ENCODE results near the gene BCAT1.

Gene BCAT1

DNA sequence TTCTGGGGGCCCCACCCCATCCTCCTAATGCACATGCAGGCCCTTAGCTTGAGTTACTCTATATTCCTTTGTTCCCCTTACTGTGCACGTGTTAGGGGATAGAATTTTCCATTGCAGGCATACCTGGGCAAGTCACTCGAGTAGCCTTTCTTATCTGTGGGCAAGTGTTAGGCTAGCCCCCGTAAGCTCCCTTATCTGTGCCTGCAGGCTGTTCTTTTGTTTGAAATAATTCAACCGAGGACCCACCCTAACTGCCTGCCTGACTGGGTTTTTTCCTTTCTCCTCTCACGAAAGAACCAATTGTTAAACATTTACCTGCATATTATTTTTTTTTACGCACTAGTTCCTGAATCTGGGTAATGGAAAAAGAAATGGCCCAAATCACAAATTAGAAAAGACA lies 21.3 kb upstream of the BCAT1 start:
- no peak overlapping the region for H3K27ac ChIP-seq (ENCODE audit: low read depth, low read length)
- no peaks in the 10 kb centered on the region for H3K27me3 ChIP-seq (ENCODE audit: control insufficient read depth, low read length)
- no peaks in the 10 kb centered on the region for H3K36me3 ChIP-seq (ENCODE audit: control insufficient read depth, low read length)
- no peaks in the 10 kb centered on the region for H3F3A ChIP-seq (ENCODE audit: control insufficient read depth, insufficient read depth)
- no peaks in the 10 kb centered on the region for H3K79me2 ChIP-seq (ENCODE audit: control insufficient read depth, low read length)
- no peaks in the 10 kb centered on the region for H3K4me1 ChIP-seq (ENCODE audit: control insufficient read depth, low read length)
- H3K4me2 ChIP-seq (ENCODE audit: low read length), result no peak overlapping the region
- H3K4me3 ChIP-seq (ENCODE audit: low read length), result no peak overlapping the region
- no peak for TF ChIP-seq CTCF (IDR thresholded peaks at IDR 0.05; ENCODE audit: low read depth, low read length, poor library complexity, severe bottlenecking)
- no peak for TF ChIP-seq EZH2phosphoT487 (IDR thresholded peaks at IDR 0.05; ENCODE audit: borderline replicate concordance, low read length)
- no peaks in the 10 kb centered on the region for H3K9me3 ChIP-seq (ENCODE audit: control insufficient read depth, insufficient read depth, low read length)
- H3K9me2 ChIP-seq (replicated peaks; ENCODE audit: control insufficient read depth, low read length), result no peaks in the 10 kb centered on the region
- no peaks in the 10 kb centered on the region for H4K20me1 ChIP-seq (ENCODE audit: control insufficient read depth, insufficient read depth, low read depth, low read length)

DNA sequence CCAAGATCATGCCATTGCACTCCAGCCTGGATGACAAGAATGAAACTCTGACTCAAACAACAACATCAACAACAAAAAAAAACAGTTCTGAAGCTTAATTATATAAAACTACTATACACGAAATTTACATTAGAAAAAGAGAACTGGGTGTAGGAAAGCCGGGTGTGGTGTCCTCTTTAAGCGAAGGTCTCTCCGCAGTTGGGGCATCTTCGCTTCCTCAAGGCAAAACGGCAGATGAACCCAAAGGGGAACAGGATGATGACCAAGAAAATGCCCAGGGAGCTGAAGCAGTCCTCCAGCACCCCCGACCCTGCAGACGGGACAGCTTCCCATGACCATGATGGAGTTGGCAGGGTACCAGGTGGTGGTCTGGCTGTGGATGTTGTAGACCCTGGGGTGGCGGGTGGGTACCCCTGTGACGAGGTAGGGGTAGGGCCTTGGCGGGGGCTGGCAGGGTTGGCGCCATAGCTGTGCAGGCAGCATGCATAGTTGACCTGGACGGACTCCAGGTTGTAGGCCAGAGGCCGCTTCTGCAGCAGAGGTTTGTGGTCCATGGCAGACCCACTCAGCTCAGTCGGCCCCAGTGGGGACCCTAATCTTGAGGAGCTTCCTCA lies 18.2 kb upstream of the BCAT1 start:
- H3F3A ChIP-seq (ENCODE audit: control insufficient read depth, insufficient read depth), result no peaks in the 10 kb centered on the region
- no peaks in the 10 kb centered on the region for H3K9me2 ChIP-seq (replicated peaks; ENCODE audit: control insufficient read depth, low read length)
- no peaks in the 10 kb centered on the region for H3K9me3 ChIP-seq (ENCODE audit: control insufficient read depth, insufficient read depth, low read length)
- H4K20me1 ChIP-seq (ENCODE audit: control insufficient read depth, insufficient read depth, low read depth, low read length), result no peaks in the 10 kb centered on the region
- TF ChIP-seq EZH2phosphoT487 (IDR thresholded peaks at IDR 0.05; ENCODE audit: borderline replicate concordance, low read length), result no peak
- TF ChIP-seq CTCF (IDR thresholded peaks at IDR 0.05; ENCODE audit: low read depth, low read length, poor library complexity, severe bottlenecking), result no peak
- no peak overlapping the region for H3K27ac ChIP-seq (ENCODE audit: low read depth, low read length)
- no peak overlapping the region for H3K4me3 ChIP-seq (ENCODE audit: low read length)
- no peaks in the 10 kb centered on the region for H3K79me2 ChIP-seq (ENCODE audit: control insufficient read depth, low read length)
- H3K27me3 ChIP-seq (ENCODE audit: control insufficient read depth, low read length), result no peaks in the 10 kb centered on the region
- H3K4me1 ChIP-seq (ENCODE audit: control insufficient read depth, low read length), result no peaks in the 10 kb centered on the region
- no peaks in the 10 kb centered on the region for H3K36me3 ChIP-seq (ENCODE audit: control insufficient read depth, low read length)
- no peak overlapping the region for H3K4me2 ChIP-seq (ENCODE audit: low read length)

- Histone ChIP-seq H3K9me2 (replicated peaks; ENCODE audit: control insufficient read depth, low read length) (no peaks in the 10 kb centered on the region), H4K20me1 (ENCODE audit: control insufficient read depth, insufficient read depth, low read depth, low read length) (no peaks in the 10 kb centered on the region), H3K4me1 (ENCODE audit: control insufficient read depth, low read length) (no peaks in the 10 kb centered on the region), H3K4me2 (ENCODE audit: low read length) (no peak overlapping the region), H3K4me3 (ENCODE audit: low read length) (no peak overlapping the region), H3F3A (ENCODE audit: control insufficient read depth, insufficient read depth) (no peaks in the 10 kb centered on the region), H3K79me2 (ENCODE audit: control insufficient read depth, low read length) (no peaks in the 10 kb centered on the region), H3K9me3 (ENCODE audit: control insufficient read depth, insufficient read depth, low read length) (no peaks in the 10 kb centered on the region), H3K36me3 (ENCODE audit: control insufficient read depth, low read length) (no peaks in the 10 kb centered on the region), H3K27ac (ENCODE audit: low read depth, low read length) (no peak overlapping the region), H3K27me3 (ENCODE audit: control insufficient read depth, low read length) (no peaks in the 10 kb centered on the region)
- TF ChIP-seq EZH2phosphoT487 (IDR thresholded peaks at IDR 0.05; ENCODE audit: borderline replicate concordance, low read length), result no peak
- TF ChIP-seq CTCF (IDR thresholded peaks at IDR 0.05; ENCODE audit: low read depth, low read length, poor library complexity, severe bottlenecking), result no peak
Measured at GRCh38 chr12:24964342-24964741, 15.4 kb upstream of the BCAT1 start.

All from DOHH2 (cell line).